RWPE2 (cell line): ENCODE data around the gene ETFBKMT.
"Not testable (repeated sequence)": the region's sequence is repeated elsewhere in the genome, so short reads cannot be mapped to it uniquely, and the experiment has no call there.

Experiments
- ATAC-seq: fragments of 200-7000 bp; cut with Tn5 transposase; 3 replicates; pipeline ENCODE4 v1.9.1; 2021; ENCODE audit warnings: low read depth
- DNase-seq: peaks from one replicate; pipeline ENCODE4 v3.0.0-alpha.2; 2020; ENCODE audit warnings: low spot score
- H3K27ac ChIP-seq: fragments of 450-650 bp; 2 replicates; pipeline ENCODE4 v1.5.1; 2017; ENCODE audit warnings: mild to moderate bottlenecking; ENCODE audit not compliant: poor library complexity, severe bottlenecking
- H3K27me3 ChIP-seq: fragments of 250-450 bp; sonication (Bioruptor Pico); 2 replicates; pipeline ENCODE4 v1.5.1; 2021; ENCODE audit warnings: mild to moderate bottlenecking, moderate library complexity; ENCODE audit not compliant: insufficient read depth, poor library complexity, severe bottlenecking
- H3K36me3 ChIP-seq: fragments of 250-450 bp; sonication (Bioruptor Pico); 2 replicates; pipeline ENCODE4 v1.5.1; 2020; ENCODE audit warnings: low read depth, mild to moderate bottlenecking, moderate library complexity
- H3K4me1 ChIP-seq: fragments of 250-450 bp; sonication (Bioruptor Pico); 2 replicates; pipeline ENCODE4 v1.5.1; 2021; ENCODE audit warnings: mild to moderate bottlenecking, moderate library complexity; ENCODE audit not compliant: insufficient read depth, poor library complexity, severe bottlenecking
- H3K4me3 ChIP-seq: fragments of 250-450 bp; sonication (Bioruptor Pico); 2 replicates; pipeline ENCODE4 v1.5.1; 2021; ENCODE audit warnings: mild to moderate bottlenecking, moderate library complexity; ENCODE audit not compliant: severe bottlenecking
- H3K9me3 ChIP-seq: fragments of 250-450 bp; sonication (Bioruptor Pico); 2 replicates; pipeline ENCODE4 v1.5.1; 2021; ENCODE audit warnings: mild to moderate bottlenecking, moderate library complexity; ENCODE audit not compliant: severe bottlenecking
- TF ChIP-seq, protein P1 (sequence below): fragments of 450-650 bp; IDR thresholded peaks from one replicate; pipeline ENCODE4 v1.5.1; 2017; ENCODE audit warnings: mild to moderate bottlenecking, moderate library complexity; ENCODE audit not compliant: poor library complexity, severe bottlenecking

Gene ETFBKMT

DNA sequence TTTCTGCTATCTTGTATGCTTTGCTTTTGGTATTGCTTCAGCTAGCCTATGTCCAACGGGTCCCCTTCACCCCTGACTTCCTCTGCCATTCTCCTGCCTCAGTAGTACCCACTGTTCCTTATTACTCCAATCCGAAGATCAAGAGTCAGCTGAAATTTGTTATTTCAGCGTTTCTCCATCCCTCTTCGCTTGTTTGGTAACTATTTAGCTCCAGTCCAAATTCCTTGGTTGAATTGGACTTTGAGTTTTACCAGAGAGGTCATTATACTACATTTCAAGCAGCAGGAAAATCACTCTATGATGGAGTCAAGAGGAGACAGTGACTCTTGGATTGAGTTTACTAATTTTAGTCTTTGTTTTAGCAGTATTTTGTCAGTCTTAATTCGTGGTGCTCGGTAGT is 4.5 kb downstream of the ETFBKMT start:
- TF ChIP-seq, protein P1, sequence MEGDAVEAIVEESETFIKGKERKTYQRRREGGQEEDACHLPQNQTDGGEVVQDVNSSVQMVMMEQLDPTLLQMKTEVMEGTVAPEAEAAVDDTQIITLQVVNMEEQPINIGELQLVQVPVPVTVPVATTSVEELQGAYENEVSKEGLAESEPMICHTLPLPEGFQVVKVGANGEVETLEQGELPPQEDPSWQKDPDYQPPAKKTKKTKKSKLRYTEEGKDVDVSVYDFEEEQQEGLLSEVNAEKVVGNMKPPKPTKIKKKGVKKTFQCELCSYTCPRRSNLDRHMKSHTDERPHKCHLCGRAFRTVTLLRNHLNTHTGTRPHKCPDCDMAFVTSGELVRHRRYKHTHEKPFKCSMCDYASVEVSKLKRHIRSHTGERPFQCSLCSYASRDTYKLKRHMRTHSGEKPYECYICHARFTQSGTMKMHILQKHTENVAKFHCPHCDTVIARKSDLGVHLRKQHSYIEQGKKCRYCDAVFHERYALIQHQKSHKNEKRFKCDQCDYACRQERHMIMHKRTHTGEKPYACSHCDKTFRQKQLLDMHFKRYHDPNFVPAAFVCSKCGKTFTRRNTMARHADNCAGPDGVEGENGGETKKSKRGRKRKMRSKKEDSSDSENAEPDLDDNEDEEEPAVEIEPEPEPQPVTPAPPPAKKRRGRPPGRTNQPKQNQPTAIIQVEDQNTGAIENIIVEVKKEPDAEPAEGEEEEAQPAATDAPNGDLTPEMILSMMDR = no peak
- no peaks in the 10 kb centered on the region for H3K27me3 ChIP-seq
- no peak overlapping the region for H3K4me3 ChIP-seq
- H3K9me3 ChIP-seq = no peaks in the 10 kb centered on the region
- H3K4me1 ChIP-seq = no peaks in the 10 kb centered on the region
- no peak overlapping the region for H3K27ac ChIP-seq
- ATAC-seq (no peak), DNase-seq (no peak)
- no peaks in the 10 kb centered on the region for H3K36me3 ChIP-seq

DNA sequence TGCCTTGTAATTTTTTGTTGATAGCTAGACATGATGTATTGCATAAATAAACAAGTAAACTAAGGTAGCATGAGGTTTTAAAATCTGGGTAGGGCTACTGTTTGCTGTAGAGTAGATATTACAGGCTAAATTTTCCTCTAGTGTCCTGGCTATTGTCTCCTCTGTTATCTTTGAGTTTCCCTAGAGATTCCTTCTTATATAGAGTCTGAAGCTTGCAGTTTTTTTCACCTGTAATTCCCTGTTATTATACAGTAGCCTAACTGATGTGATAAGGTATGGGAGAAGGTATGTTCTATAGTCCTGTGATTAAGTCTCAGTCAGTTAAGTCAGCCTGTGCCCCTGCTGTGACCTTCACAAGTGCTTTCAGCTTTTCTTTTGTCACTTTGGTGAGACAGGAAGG is 9.5 kb downstream of the ETFBKMT start:
- Histone ChIP-seq H3K27ac (no peak overlapping the region), H3K27me3 (no peaks in the 10 kb centered on the region), H3K4me3 (no peak overlapping the region), H3K9me3 (peaks cover 2% of the 10 kb centered on the region), H3K36me3 (no peaks in the 10 kb centered on the region), H3K4me1 (no peaks in the 10 kb centered on the region)
- TF ChIP-seq, protein P1 = no peak
- ATAC-seq (no peak), DNase-seq (no peak)

DNA sequence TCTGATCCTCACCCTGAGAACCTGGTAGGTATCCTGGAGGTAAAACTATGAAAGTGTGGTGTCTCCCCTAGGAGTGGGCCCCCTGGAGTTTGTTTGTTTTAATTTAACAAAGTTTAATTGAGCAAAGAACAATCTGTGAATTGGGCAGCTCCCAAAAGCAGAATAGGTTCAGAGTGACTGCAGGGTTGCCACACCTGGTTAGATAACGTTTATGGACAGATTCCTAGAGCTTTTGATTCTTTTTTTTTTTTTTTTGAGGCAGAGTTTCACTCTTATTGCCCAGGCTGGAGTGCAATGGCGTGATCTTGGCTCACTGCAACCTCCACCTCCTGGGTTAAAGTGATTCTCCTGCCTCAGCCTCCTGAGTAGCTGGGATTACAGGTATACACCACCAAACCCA is 10.1 kb downstream of the ETFBKMT start:
- not testable (repeated sequence) for H3K9me3 ChIP-seq, DNase-seq, H3K4me3 ChIP-seq, H3K27me3 ChIP-seq, H3K4me1 ChIP-seq, H3K27ac ChIP-seq, ATAC-seq, H3K36me3 ChIP-seq

DNA sequence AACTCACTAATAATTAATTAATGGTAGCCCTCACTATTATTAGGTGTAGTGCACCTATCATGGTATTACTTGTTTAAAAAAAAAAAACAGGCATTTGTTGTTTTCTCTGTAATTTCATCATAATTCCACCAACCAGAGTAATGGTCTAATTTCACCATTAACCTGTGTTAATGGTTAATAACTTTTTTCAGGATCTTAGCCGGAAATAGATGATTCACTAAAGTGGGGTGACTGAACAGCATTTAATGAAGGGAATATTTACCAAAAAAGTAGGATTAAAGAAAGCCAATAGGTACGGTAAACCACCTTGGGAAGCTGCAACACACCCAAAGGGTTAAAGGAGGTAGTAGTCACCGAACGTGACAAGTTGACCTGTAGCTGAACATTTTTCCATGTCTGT is 13.0 kb downstream of the ETFBKMT start:
- H3K27me3 ChIP-seq = no peaks in the 10 kb centered on the region
- no peaks in the 10 kb centered on the region for H3K36me3 ChIP-seq
- TF ChIP-seq, protein P1 = no peak
- no peak overlapping the region for H3K27ac ChIP-seq
- no peak overlapping the region for H3K4me3 ChIP-seq
- H3K9me3 ChIP-seq = peaks cover 2% of the 10 kb centered on the region
- DNase-seq (no peak), ATAC-seq (no peak)
- H3K4me1 ChIP-seq = no peaks in the 10 kb centered on the region

DNA sequence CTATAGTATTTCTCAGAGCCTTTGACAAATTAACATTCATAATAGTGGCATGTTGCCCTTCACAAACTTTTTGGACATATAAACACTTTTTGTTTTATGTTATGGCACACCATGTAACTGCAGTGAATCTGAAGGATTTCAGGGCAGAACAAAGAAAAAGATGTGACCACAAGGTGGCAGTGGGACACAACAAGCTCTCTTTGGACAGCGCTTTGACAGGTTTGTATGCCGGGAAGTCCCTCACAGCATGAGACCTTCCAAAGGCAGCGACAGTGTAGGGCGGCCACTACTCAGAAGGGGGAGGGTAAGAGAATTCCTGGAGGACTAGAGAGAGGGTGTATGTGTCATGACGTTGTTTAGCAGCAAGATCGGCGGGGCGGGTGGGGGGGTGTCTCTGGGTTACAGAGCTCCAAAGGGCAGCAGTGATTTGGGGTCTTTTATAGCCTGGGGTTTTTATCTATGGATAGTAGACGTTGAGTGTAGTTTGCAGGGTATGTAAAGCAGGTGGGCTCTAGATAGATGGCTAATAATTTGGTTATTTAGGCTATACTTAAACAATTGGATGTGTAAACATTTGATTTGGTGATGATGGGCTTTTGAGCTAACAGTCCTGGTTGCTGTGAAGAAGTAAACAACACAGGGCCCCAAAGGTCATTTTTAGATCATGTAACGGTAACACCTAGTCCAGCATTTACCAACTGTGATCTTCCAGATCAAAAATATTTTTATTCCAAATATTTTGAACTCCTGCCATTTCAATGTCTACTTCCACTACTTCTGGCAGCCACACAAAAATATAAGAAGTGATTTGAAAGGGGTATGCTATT is 22.9 kb downstream of the ETFBKMT start:
- no peak overlapping the region for H3K27ac ChIP-seq
- TF ChIP-seq, protein P1 = peak; percentile 84
- peaks cover 8% of the 10 kb centered on the region; the same call in 1 of the 2 replicates for H3K36me3 ChIP-seq
- no peak overlapping the region for H3K4me3 ChIP-seq
- no peaks in the 10 kb centered on the region for H3K27me3 ChIP-seq
- no peaks in the 10 kb centered on the region for H3K4me1 ChIP-seq
- DNase-seq (no peak), ATAC-seq (peak; percentile 58; the same call in 2 of the 3 replicates)
- peaks cover 2% of the 10 kb centered on the region for H3K9me3 ChIP-seq
